GM20000 (cell line): ENCODE data around the gene CCDC57.

Experiments
- DNase-seq: peaks from one replicate; pipeline ENCODE4 v3.0.0; 2012; ENCODE audit warnings: low spot score
- TF ChIP-seq, protein P1 (sequence below): IDR thresholded peaks from 2 replicates; pipeline ENCODE4 v1.5.1; 2012; ENCODE audit warnings: mild to moderate bottlenecking, control low read depth; ENCODE audit errors: extremely low read depth, missing control alignments

CCDC57 gene

DNA sequence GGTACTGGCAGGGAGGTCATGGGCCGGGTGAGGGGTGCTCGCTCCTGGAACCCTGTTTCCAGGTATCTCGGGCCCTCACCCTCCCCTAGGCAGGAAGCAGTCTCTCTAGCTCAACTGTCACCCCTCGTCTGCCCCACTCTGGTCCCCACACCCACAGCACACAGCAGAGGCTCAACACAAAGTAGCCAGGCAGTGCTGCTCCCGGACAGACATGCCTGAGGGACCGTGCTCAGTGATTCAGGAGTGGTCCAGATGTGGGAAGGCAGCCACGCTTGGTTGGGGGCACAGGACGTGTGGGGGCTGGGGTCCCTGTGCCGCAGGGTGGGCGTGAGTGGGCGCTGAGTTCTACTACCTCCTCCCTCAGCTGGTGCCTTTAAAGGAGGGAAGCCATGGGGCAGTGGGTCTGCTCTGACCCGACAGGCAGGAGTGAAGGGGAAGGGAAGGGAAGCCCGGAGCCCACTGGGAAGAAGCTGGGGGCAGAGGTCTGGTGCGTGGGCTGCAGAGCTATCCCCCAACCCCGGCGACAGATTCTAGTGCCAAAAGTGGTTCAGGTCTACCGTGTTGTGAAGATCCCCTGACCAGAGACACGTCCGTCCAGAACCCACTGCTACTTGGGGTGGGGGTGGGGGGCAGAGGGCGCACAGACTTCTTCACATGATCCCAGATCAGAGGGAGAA, 28.0 kb upstream of the CCDC57 start:
- TF ChIP-seq, protein P1, sequence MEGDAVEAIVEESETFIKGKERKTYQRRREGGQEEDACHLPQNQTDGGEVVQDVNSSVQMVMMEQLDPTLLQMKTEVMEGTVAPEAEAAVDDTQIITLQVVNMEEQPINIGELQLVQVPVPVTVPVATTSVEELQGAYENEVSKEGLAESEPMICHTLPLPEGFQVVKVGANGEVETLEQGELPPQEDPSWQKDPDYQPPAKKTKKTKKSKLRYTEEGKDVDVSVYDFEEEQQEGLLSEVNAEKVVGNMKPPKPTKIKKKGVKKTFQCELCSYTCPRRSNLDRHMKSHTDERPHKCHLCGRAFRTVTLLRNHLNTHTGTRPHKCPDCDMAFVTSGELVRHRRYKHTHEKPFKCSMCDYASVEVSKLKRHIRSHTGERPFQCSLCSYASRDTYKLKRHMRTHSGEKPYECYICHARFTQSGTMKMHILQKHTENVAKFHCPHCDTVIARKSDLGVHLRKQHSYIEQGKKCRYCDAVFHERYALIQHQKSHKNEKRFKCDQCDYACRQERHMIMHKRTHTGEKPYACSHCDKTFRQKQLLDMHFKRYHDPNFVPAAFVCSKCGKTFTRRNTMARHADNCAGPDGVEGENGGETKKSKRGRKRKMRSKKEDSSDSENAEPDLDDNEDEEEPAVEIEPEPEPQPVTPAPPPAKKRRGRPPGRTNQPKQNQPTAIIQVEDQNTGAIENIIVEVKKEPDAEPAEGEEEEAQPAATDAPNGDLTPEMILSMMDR: no peak

DNA sequence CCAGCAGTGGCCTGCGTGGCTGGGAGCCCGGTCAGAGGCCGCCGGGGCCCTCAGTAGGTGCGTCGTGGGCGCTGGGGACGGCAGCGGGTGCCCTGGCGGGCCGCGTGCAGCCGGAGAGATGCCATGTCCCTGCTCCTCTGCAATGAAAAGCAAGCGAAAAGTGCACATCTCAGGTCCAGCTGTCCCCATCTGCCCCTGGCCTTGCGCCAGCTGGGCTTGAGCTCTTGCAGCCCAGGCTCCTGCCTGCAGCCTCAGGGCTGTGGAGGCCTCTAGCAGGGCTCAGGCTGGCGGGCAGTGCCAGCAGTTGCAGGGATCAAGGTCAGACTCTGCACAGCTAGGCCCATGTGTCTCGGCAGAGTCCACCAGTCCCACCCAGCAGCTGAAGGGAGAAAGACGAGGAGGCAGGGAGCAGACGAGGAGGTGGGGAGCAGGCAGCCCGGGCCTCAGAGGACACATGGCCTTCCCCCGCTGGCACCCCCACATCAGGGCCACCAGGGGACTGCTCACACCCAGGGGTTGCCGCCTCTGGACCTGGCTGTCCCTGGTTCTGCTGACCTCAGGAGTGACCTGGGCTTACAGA, 27.4 kb upstream of the CCDC57 start:
- TF ChIP-seq, protein P1: no peak
- no peak for DNase-seq

More for the DNA sequence above, 28.0 kb upstream of the CCDC57 start:
- no peak for DNase-seq

DNA sequence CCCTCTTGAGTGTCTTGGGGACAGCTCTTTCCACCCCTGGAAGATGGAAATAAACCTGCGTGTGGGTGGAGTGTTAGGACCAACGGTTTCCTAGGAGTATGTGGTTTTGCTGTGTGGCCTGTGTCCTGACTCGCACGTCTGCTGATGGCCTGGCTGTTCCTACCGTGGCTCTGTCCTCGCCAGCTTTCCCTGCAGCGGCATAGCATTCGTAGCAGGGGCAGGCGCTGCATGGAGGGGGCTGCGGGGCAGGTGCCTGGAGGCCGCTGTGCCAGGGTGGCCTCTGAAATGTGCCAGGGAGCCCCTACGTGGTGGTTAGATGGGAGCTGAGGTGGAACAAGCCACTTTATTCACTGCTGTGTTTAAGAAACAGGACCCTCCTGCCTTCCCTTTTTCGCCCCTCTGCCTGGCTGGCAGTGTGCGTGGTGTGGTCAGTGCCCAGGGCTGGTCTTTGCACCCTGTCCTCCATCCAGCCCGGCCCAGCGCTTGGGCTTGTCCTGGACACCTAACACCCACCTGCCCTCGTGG, 26.8 kb upstream of the CCDC57 start:
- TF ChIP-seq, protein P1: no peak
- DNase-seq: no peak

DNA sequence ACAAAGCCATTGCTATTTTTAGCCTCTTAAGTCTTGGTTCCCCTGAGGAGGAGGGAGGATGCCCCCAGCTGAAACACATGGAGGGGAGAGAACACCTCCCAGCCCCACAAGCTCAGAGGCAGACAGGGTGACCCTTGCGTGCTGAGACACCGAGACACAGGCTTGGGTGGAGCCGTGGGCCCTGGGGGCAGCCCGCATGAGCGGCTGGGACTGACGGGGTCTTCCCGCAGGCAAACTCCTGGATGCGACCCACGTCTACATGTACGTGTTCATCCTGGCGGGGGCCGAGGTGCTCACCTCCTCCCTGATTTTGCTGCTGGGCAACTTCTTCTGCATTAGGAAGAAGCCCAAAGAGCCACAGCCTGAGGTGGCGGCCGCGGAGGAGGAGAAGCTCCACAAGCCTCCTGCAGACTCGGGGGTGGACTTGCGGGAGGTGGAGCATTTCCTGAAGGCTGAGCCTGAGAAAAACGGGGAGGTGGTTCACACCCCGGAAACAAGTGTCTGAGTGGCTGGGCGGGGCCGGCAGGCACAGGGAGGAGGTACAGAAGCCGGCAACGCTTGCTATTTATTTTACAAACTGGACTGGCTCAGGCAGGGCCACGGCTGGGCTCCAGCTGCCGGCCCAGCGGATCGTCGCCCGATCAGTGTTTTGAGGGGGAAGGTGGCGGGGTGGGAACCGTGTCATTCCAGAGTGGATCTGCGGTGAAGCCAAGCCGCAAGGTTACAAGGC, 26.0 kb upstream of the CCDC57 start:
- TF ChIP-seq, protein P1: no peak
- peak; percentile 82 for DNase-seq

DNA sequence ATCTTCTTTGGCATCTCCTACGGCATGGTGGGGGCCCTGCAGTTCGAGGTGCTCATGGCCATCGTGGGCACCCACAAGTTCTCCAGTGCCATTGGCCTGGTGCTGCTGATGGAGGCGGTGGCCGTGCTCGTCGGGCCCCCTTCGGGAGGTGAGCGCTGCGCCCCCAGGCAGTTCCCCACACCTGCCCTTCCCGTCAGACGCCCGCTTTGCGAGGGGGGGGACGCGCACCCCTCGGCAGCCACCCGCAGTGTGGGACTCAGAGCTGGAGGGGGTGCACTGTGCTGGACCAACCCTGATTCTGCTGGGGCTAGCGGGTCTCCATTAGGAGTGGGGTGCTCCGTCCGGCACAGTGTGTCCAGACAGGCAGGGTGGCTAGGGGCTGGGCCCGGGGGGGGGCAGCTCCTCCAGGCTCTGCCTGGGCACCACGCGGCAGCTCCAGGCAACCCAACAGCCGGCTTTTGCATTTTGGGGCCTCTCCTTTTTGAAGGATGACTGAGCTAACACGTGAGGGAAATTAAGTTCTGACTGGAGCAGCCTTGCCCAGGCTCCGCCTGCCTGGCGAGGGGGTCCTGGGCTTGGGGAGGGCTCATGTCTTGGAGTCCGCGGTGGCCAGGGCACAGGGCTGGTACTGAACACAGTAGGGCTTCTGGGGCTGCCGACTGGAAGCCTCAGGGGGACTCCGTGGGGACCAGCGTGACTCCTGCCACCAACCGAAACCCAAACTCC, 25.3 kb upstream of the CCDC57 start:
- DNase-seq: no peak
- TF ChIP-seq, protein P1: no peak

DNA sequence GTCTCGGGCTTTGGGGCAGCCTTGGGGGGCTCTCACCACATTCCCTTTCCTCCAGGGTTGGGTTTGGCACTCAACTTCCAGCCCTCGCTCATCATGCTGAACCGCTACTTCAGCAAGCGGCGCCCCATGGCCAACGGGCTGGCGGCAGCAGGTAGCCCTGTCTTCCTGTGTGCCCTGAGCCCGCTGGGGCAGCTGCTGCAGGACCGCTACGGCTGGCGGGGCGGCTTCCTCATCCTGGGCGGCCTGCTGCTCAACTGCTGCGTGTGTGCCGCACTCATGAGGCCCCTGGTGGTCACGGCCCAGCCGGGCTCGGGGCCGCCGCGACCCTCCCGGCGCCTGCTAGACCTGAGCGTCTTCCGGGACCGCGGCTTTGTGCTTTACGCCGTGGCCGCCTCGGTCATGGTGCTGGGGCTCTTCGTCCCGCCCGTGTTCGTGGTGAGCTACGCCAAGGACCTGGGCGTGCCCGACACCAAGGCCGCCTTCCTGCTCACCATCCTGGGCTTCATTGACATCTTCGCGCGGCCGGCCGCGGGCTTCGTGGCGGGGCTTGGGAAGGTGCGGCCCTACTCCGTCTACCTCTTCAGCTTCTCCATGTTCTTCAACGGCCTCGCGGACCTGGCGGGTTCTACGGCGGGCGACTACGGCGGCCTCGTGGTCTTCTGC, 24.6 kb upstream of the CCDC57 start:
- no peak for DNase-seq
- TF ChIP-seq, protein P1: no peak
